ENCODE data around the gene PCDHAC1. TPM values are rescaled to one million over a fixed set of nuclear protein-coding genes. Genes with fewer than 3 reads are reported as not detected.
A peak's percentile ranks its signal among the peaks of the same experiment; 100 is the strongest.

The PCDHAC1 gene
- total RNA-seq, 2 donors from 2014 or later: not detected

DNA sequence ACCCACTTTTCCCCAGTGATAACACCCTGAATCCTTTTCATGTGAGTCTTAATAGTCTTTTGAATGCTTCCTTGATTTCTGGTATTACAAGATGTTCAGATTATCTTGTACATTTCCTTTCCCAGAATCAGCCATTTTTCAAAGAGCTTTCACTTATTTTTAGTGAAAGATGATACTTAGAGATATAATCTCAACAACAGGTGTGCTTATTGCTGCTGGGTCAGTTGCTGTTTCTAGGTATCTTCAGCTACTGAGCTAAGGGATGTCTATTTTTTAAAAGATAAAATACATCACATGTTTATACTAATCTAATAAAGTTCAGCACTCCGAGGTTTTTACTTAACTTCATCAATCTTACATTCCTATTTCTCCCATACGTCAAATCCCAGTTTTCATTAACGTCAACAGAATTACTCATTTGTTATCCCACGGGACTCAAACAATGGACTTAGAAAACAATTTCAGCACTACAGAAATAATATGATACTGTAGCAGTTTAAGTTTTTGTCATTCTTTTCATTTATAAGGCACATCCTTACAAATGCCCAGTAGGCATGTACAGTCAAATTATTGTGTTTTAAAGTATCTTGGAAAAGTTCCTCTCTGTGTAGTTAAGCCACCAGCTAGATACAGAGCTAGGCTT, 9.0 kb downstream of the PCDHAC1 start:
- no peaks in the 10 kb centered on the region for H3K9me3 Mint-ChIP-seq
- H3K27ac Mint-ChIP-seq: no peak overlapping the region
- no peaks in the 10 kb centered on the region for H3K36me3 Mint-ChIP-seq

DNA sequence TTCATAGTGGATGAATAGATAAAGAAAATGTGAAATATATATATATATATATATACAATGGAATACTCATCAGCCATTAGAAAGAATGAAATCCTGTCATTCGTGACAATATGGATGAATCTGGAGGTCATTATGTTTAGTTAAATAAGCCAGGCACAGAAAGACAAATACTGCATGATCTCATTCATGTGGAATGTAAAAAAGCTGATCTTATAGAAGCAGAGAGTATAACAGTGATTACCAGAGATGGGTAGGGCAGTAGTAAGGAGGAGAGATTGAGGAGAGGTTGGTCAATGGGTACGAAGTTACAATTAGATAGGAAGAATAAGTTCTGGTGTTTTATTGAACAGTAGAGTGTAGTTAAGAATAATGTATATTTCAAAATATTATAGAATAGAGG, 20.5 kb downstream of the PCDHAC1 start:
- no peak for DNase-seq (ENCODE audit: low spot score)
- no peak for ATAC-seq
- H3K4me1 Mint-ChIP-seq (ENCODE audit: low read depth in 2 of 2): no peaks in the 10 kb centered on the region
- peaks cover 7% of the 10 kb centered on the region for H3K36me3 Mint-ChIP-seq
- no peak overlapping the region for H3K27ac Mint-ChIP-seq
- H3K27me3 Mint-ChIP-seq: no peaks in the 10 kb centered on the region
- H3K9me3 Mint-ChIP-seq: peaks cover 16% of the 10 kb centered on the region
- H3K4me3 Mint-ChIP-seq: no peak overlapping the region

More for the DNA sequence above, 9.0 kb downstream of the PCDHAC1 start:
- DNase-seq (ENCODE audit: low spot score): no peak
- H3K4me3 Mint-ChIP-seq: no peak overlapping the region
- H3K27me3 Mint-ChIP-seq: no peaks in the 10 kb centered on the region
- no peaks in the 10 kb centered on the region for H3K4me1 Mint-ChIP-seq (ENCODE audit: low read depth in 2 of 2)
- no peak for ATAC-seq

DNA sequence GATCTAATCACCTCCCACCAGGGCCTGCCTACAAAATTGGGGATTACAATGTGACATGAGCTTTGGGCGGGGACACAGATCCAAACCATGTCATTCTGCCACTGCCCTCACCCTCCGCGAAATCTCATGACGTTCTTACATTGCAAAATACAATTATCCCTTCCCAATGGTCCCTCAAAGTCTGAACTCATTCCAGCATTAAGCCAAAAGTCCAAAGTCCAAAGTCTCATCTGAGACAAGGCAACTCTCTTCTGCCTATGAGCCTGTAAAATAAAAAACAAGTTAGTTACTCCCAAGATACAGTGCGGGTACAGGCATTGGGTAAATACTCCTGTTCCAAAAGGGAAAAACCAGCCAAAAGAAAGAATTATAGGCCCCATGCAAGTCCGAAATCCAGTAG, 25.5 kb downstream of the PCDHAC1 start:
- no peak overlapping the region for H3K27ac Mint-ChIP-seq
- ATAC-seq (no peak), DNase-seq (ENCODE audit: low spot score) (no peak)
- H3K4me3 Mint-ChIP-seq: no peak overlapping the region
- no peaks in the 10 kb centered on the region for H3K36me3 Mint-ChIP-seq
- H3K9me3 Mint-ChIP-seq: peaks cover 9% of the 10 kb centered on the region
- no peaks in the 10 kb centered on the region for H3K4me1 Mint-ChIP-seq (ENCODE audit: low read depth in 2 of 2)
- no peaks in the 10 kb centered on the region for H3K27me3 Mint-ChIP-seq

DNA sequence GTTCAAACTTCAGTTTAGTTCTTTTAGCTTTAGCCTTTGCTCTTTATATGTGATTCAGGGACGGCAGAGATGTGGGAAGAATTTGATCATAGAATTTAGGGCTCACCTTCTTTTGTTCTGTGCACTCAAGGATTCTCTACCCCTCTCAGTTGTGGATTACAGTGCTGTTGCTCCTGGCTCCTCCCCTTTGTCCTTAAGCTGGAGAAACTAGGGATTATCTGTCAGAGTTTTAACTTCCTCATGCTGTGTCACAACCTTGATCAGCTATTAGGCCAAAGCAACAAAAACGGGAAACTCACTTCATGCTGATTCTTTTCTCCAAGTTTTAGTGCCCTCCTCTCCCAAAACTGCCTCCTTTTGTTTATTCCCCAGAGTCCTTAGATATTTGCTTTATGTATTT, 27.1 kb downstream of the PCDHAC1 start:
- no peak overlapping the region for H3K27ac Mint-ChIP-seq
- no peaks in the 10 kb centered on the region for H3K36me3 Mint-ChIP-seq
- ATAC-seq (no peak), DNase-seq (ENCODE audit: low spot score) (no peak)
- no peak overlapping the region for H3K4me3 Mint-ChIP-seq
- H3K27me3 Mint-ChIP-seq: no peaks in the 10 kb centered on the region
- H3K9me3 Mint-ChIP-seq: peaks cover 8% of the 10 kb centered on the region
- H3K4me1 Mint-ChIP-seq (ENCODE audit: low read depth in 2 of 2): no peaks in the 10 kb centered on the region

DNA sequence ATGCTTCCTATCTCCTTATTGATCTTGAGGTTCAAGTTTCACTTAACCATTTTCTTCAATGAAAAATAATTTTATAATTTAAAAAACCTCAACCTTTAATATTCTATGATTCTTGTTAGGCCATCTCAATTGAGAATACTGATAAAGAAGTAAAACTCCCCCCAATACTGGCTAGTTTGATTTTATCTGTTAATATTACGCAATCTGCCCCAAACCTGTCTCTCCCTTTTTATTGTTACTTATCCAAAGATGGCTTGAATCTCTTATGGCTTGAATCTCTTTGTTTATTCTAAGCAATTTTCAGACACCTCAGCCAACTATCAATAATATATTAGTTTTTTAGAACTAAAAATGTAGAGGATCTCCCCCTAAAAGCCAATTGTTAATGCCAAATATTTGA, 36.1 kb downstream of the PCDHAC1 start:
- no peak overlapping the region for H3K4me3 Mint-ChIP-seq
- no peaks in the 10 kb centered on the region for H3K9me3 Mint-ChIP-seq
- no peaks in the 10 kb centered on the region for H3K36me3 Mint-ChIP-seq
- H3K27ac Mint-ChIP-seq: no peak overlapping the region
- DNase-seq (ENCODE audit: low spot score) (no peak), ATAC-seq (no peak)
- H3K4me1 Mint-ChIP-seq (ENCODE audit: low read depth in 2 of 2): no peaks in the 10 kb centered on the region
- peaks cover 8 to 20% of the 10 kb centered on the region in 2 donors for H3K27me3 Mint-ChIP-seq

DNA sequence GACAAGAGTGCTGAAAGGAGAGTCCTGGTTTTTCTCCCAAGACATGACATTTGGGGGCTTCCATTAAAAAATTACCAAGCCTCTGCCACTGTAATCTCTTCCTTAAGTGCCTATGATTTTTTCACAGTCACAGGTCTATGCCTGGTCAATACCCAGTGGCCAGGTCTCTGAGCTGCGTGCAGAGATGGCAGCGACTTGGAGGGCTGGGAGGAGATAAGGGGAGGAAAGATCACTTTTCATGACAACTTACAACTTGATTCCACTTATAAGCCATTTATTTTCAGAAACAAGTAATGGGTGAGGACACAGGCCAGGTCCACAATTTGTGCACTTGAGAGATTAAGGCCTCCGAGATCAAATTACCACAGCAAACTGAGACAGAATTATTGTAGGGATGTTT, 38.3 kb downstream of the PCDHAC1 start:
- Mint-ChIP-seq H3K27me3 (peaks cover 11 to 20% of the 10 kb centered on the region in 2 donors), H3K4me3 (no peak overlapping the region), H3K36me3 (no peaks in the 10 kb centered on the region), H3K27ac (no peak overlapping the region), H3K4me1 (ENCODE audit: low read depth in 2 of 2) (no peaks in the 10 kb centered on the region), H3K9me3 (no peaks in the 10 kb centered on the region)
- DNase-seq (ENCODE audit: low spot score) (no peak), ATAC-seq (no peak)

DNA sequence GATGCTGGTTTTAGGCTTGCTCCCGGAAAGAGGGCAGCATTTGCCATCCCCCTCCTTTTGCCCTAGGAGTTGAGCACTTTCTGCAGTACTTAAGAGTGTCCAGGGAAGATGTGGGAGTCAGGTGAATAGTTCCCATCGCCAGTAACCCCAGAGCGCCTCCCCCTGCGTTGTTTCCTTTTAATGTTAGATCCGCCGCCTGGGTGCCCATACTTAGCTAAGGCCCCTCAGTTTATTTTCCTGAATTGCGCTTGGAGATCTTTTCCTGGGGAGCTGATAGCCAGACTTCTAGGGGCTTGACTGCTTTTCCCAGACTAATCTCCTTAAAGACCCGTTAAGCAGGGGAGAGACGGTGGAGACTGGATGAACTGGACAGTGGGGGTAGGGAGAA, 39.8 kb downstream of the PCDHAC1 start:
- ATAC-seq (no peak), DNase-seq (ENCODE audit: low spot score) (no peak)
- H3K4me3 Mint-ChIP-seq: no peak overlapping the region
- peaks cover 11 to 20% of the 10 kb centered on the region in 2 donors for H3K27me3 Mint-ChIP-seq
- H3K36me3 Mint-ChIP-seq: no peaks in the 10 kb centered on the region
- H3K4me1 Mint-ChIP-seq (ENCODE audit: low read depth in 2 of 2): no peaks in the 10 kb centered on the region
- no peaks in the 10 kb centered on the region for H3K9me3 Mint-ChIP-seq
- no peak overlapping the region for H3K27ac Mint-ChIP-seq

DNA sequence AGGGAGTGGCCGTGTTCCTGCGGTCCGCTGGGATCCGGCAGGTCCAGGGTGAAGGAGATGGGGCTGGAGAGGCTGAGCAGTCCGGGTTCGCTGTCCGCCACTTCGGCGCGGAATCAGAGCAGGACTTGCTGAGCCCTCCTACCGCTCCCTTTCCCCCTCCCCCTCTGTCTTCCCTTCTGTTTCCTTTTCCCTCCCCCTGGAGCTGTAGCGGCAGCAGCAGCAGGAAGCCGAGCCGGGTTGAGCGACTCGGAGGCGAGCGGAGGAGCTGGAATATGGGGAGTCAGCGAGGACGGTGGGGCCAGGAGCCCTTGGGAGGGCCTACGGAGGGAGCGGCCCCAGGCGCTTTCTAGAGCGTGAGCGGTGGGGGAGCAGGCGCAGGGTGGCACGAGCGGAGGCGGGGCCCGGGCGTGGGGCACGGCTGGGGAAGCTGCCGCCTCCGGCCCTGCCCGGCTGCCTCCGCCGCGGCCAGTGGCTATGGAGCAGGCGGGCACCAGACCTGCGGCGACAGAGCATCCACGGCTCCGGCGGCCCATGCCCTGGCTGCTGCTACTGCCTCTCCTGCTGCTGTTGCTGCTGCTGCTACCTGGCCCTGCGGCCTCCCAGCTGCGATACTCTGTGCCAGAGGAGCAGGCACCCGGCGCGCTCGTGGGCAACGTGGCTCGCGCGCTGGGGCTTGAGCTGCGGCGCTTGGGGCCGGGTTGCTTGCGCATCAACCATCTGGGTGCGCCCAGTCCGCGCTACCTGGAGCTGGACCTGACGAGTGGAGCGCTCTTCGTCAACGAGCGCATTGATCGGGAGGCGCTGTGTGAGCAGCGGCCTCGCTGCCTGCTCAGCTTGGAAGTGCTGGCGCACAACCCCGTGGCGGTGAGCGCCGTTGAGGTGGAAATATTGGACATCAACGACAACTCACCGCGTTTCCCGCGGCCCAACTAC, 40.5 kb downstream of the PCDHAC1 start, which contains the start of gene PCDHAC2:
Gene PCDHAC2, plus strand, starts transcription at position 184 of the 933 bp plus-strand sequence. Its CDS starts 291 bp downstream, at position 475.
- H3K9me3 Mint-ChIP-seq: no peaks in the 10 kb centered on the region
- H3K27me3 Mint-ChIP-seq: peaks cover 11 to 20% of the 10 kb centered on the region in 2 donors
- no peak for DNase-seq (ENCODE audit: low spot score)
- no peaks in the 10 kb centered on the region for H3K36me3 Mint-ChIP-seq
- H3K4me1 Mint-ChIP-seq (ENCODE audit: low read depth in 2 of 2): no peaks in the 10 kb centered on the region
- H3K27ac Mint-ChIP-seq: no peak within 1 kb of the TSS
- ATAC-seq: peak; percentile 15 to 18
- H3K4me3 Mint-ChIP-seq: no peak within 1 kb of the TSS

DNA sequence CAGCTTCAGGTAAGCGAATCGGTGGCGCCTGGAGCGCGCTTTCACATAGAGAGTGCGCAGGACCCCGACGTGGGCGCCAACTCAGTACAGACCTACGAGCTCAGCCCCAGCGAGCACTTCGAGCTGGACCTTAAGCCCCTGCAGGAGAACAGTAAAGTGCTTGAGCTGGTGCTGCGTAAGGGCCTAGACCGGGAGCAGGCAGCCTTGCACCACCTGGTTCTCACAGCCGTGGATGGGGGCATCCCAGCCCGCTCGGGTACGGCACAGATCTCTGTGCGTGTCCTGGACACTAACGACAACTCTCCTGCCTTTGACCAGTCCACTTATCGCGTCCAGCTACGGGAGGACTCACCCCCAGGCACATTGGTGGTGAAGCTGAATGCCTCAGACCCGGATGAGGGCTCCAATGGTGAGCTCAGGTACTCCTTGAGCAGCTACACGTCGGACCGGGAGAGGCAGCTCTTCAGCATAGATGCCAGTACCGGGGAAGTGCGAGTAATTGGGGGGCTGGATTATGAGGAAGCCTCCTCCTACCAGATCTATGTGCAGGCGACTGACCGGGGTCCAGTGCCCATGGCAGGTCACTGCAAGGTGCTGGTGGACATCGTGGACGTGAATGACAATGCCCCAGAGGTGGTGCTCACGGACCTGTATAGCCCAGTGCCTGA, 41.3 kb downstream of the PCDHAC1 start:
- H3K4me3 Mint-ChIP-seq: no peak overlapping the region
- H3K27me3 Mint-ChIP-seq: peaks cover 11 to 20% of the 10 kb centered on the region in 2 donors
- ATAC-seq (peak in 1 of 2 donors; percentile 30), DNase-seq (ENCODE audit: low spot score) (no peak)
- no peaks in the 10 kb centered on the region for H3K36me3 Mint-ChIP-seq
- H3K27ac Mint-ChIP-seq: no peak overlapping the region
- no peaks in the 10 kb centered on the region for H3K4me1 Mint-ChIP-seq (ENCODE audit: low read depth in 2 of 2)
- H3K9me3 Mint-ChIP-seq: no peaks in the 10 kb centered on the region

DNA sequence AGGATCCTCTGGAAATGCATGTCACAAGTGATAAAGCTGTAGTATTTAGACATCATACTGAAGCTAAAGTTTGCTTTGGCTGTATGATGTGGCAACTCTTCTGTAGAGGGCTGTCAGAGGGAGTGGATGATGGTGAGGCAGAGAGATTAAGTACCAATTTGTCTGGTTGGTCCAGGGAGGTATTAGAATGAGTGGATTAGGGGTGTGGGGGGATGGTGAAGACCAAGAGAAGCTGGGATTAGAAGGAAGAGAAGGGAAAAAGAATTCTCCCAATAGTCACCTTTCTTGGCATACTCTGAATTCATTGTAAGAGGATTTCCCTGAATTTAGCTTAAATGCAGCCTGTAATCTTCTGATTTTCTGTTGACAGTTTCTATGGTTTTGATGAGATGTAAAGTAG, 43.8 kb downstream of the PCDHAC1 start:
- no peak overlapping the region for H3K27ac Mint-ChIP-seq
- no peak overlapping the region for H3K4me3 Mint-ChIP-seq
- DNase-seq (ENCODE audit: low spot score) (no peak), ATAC-seq (no peak)
- H3K27me3 Mint-ChIP-seq: peaks cover 10 to 13% of the 10 kb centered on the region in 2 donors
- H3K4me1 Mint-ChIP-seq (ENCODE audit: low read depth in 2 of 2): no peaks in the 10 kb centered on the region
- H3K9me3 Mint-ChIP-seq: no peaks in the 10 kb centered on the region
- H3K36me3 Mint-ChIP-seq: no peaks in the 10 kb centered on the region

DNA sequence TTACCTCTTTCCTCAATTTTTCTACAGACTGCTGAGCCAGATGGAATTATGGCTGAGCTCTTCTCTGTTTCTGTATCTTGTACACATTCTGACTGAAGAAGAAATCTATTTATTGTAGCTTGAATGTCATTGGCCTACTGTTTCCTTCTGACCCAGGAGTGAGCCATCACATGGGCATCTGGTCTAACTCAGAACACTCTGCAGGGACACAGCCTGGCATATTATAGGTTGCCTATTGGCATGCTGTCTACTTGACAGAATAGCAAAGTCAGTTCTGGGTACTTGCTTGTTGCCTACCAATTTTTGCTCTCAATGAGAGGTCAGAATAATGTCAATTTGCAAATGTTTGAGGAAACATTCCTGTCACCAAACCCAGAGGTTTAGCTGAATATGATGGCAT, 47.5 kb downstream of the PCDHAC1 start:
- DNase-seq (ENCODE audit: low spot score): no peak
- Mint-ChIP-seq H3K9me3 (peaks cover 3% of the 10 kb centered on the region), H3K4me3 (no peak overlapping the region), H3K36me3 (no peaks in the 10 kb centered on the region), H3K4me1 (ENCODE audit: low read depth in 2 of 2) (no peaks in the 10 kb centered on the region), H3K27me3 (no peaks in the 10 kb centered on the region), H3K27ac (no peak overlapping the region)
- ATAC-seq: no peak

DNA sequence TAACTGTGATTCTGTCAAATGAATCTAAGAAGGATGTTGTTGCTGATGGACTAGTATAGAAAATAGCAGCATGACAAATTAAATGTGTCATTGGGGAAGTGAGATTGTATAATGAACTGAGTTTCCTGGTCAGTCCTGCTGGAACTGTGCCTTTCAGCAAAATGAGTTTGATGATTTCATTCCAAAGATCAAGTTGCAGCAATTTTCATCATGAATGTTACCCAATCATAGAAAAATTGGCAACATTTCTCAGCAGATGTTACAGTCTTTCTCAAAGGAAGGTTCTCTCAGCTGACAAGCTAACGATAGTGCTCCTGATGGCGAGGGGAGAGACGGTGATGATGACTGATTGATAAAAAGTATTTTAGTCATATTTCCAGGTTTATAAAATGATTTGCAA, 50.9 kb downstream of the PCDHAC1 start:
- Mint-ChIP-seq H3K36me3 (no peaks in the 10 kb centered on the region), H3K9me3 (peaks cover 3% of the 10 kb centered on the region), H3K27me3 (no peaks in the 10 kb centered on the region), H3K4me3 (no peak overlapping the region), H3K27ac (no peak overlapping the region), H3K4me1 (ENCODE audit: low read depth in 2 of 2) (no peaks in the 10 kb centered on the region)
- DNase-seq (ENCODE audit: low spot score): no peak
- ATAC-seq: no peak

DNA sequence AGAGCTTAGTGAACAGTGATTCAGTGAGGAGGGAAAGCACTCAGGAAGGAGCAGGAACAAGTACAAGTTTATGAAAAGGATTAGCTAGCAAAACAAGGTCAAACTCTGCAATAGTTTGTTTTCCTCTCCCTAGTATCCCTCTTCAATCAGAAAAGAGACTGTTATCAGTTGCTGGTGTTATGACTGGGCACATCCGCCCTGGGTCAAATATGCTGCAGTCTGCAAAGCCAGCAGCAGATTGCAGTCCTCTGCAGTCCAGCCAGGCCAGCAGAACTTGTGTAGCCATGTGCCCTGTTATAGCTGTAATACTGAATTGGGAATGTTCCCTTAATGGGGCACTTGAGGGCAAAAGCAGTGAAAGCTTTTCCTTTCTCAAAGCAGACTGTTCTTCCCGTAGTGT, 52.2 kb downstream of the PCDHAC1 start:
- peaks cover 0 to 7% of the 10 kb centered on the region in 2 donors for H3K27me3 Mint-ChIP-seq
- no peak overlapping the region for H3K27ac Mint-ChIP-seq
- H3K9me3 Mint-ChIP-seq: peaks cover 3% of the 10 kb centered on the region
- no peak for ATAC-seq
- no peak for DNase-seq (ENCODE audit: low spot score)
- H3K4me3 Mint-ChIP-seq: no peak overlapping the region
- no peaks in the 10 kb centered on the region for H3K36me3 Mint-ChIP-seq
- no peaks in the 10 kb centered on the region for H3K4me1 Mint-ChIP-seq (ENCODE audit: low read depth in 2 of 2)

DNA sequence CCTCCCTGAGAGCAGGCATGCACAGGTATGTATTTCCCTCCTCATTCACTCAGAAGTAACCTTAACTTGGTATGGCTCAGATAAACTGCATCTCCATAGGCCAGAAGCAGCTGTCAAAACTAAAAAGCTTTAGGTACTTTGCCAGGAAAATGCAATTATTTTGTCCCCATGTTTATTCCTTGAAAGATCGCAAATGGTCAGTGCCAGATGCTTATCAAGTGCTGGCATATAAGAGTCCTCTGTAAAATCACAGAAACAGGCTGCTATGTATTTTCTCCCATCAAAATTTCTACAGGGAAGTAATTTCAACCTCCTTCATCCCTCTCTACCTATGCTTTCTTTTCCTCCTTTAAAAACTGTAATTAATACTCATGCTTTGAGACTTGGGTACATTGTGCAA, 52.9 kb downstream of the PCDHAC1 start:
- Mint-ChIP-seq H3K27ac (no peak overlapping the region), H3K9me3 (peaks cover 3% of the 10 kb centered on the region), H3K27me3 (peaks cover 0 to 7% of the 10 kb centered on the region in 2 donors), H3K36me3 (no peaks in the 10 kb centered on the region), H3K4me1 (ENCODE audit: low read depth in 2 of 2) (no peaks in the 10 kb centered on the region), H3K4me3 (no peak overlapping the region)
- ATAC-seq (no peak), DNase-seq (ENCODE audit: low spot score) (no peak)
